Left lung (tissue), 10 donors: ENCODE measurements around the gene BTBD9. TPM values are rescaled to one million over a fixed set of nuclear protein-coding genes. Genes with fewer than 3 reads are reported as not detected.

ENCODE experiments used
- ATAC-seq: fragments of 200-7000 bp; cut with Tn5 transposase; one replicate; pipeline ENCODE4 v1.9.1; 2020; ENCODE audit warnings: moderate library complexity
- DNase-seq, 4 donors: peaks; one replicate each; pipeline ENCODE4 v3.0.0-alpha.2; 2013 to 2020
- H3K27ac ChIP-seq, 2 donors: fragments of 200-600 bp; sonication (generic) in 1 of 2; one replicate each; pipeline versions ENCODE4 v1.5.0 to v1.8.0; 2020 to 2021
- H3K27me3 ChIP-seq, 2 donors: fragments of 200-600 bp; sonication (generic) in 1 of 2; one replicate each; pipeline versions ENCODE4 v1.5.0 to v1.8.0; 2020 to 2021
- H3K36me3 ChIP-seq, 2 donors: fragments of 200-600 bp; sonication (generic) in 1 of 2; one replicate each; pipeline versions ENCODE4 v1.5.0 to v1.8.0; 2020 to 2021
- H3K4me1 ChIP-seq, 2 donors: fragments of 200-600 bp; one replicate each; pipeline ENCODE4 v1.8.0; 2021
- H3K4me3 ChIP-seq, 2 donors: fragments of 200-600 bp; sonication (generic) in 1 of 2; one replicate each; pipeline versions ENCODE4 v1.5.0 to v1.8.0; 2020 to 2021; ENCODE audit warnings: mild to moderate bottlenecking in 1 of 2
- H3K9me3 ChIP-seq, 2 donors: fragments of 200-600 bp; sonication (generic) in 1 of 2; one replicate each; pipeline versions ENCODE4 v1.5.0 to v1.8.0; 2020 to 2021
- intact Hi-C, 2 donors: fragments of 100-400 bp; cut with DNase I; formaldehyde crosslinking; loops; one replicate each; pipeline versions ENCODE4 v1.11.2 to v1.14.2; 2022
- polyA plus RNA-seq, 6 donors: library from polyadenylated mRNA; unstranded; fragments of 120-200 nt; gene quantifications; one replicate each; pipeline ENCODE4 v1.2.1, GENCODE V29; 2013; ENCODE audit not compliant: insufficient read length in 6 of 6
- total RNA-seq, 2 donors: library from RNA; stranded (reverse); fragmentation: NEBNext Ultra II Directional; extraction: Animal tissue kit (Norgen Biotek cat#: 25700); gene quantifications; one replicate each; pipeline ENCODE4 v1.2.1, GENCODE V29; 2021
- TF ChIP-seq, protein P1 (sequence below), 2 donors: fragments of 200-600 bp; sonication (generic) in 1 of 2; IDR thresholded peaks; one replicate each; pipeline versions ENCODE4 v1.5.0 to v1.8.0; 2021; ENCODE audit warnings: antibody characterized with exemption in 2 of 2
- donor health status: DM: no; HTN: yes; CAD: no.
- donor health status: DM: no; HTN: no; CAD: no.

Gene BTBD9
- total and polyA plus RNA-seq, 8 donors = 14.2 to 44.0 (median 16.0) TPM

DNA sequence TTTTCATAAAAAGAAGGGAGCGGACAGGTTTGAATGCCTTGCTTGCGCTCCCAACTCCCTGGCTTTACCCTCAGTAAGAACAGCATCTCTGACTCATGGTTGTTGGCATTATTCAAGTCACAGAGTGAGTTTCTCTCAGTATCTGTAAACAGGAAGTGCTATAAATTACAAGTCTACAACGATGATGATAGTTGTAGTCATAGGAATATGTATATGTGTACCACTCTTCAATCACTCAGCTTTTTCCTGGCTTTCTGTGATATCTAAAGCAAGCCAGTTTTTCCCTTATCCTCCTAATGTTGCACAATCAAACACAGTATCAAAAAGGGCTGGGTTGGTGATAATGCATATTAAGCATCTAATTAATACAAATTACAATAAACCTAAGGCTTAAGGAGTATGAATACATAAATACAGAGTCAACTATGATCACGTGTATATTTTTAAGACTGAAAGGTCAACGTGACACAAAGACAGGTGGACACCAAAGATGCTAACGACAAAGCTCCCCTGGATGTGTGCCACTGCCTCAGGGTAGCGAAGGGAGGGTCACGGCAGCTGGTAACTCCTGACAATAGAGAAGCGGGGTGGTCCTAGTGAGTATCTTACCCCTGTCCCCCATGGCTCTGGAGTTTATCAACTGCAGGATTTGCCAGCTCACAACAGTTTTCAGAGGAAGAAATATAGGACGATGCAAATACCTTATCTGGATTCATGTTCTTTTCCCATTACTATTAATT is 202.8 kb downstream of the BTBD9 start:
- Histone ChIP-seq H3K27me3 (no peaks in the 10 kb centered on the region), H3K27ac (no peak overlapping the region), H3K9me3 (peaks cover 0 to 5% of the 10 kb centered on the region in 2 donors), H3K4me1 (no peaks in the 10 kb centered on the region), H3K4me3 (no peak overlapping the region), H3K36me3 (no peaks in the 10 kb centered on the region)
- TF ChIP-seq, protein P1, sequence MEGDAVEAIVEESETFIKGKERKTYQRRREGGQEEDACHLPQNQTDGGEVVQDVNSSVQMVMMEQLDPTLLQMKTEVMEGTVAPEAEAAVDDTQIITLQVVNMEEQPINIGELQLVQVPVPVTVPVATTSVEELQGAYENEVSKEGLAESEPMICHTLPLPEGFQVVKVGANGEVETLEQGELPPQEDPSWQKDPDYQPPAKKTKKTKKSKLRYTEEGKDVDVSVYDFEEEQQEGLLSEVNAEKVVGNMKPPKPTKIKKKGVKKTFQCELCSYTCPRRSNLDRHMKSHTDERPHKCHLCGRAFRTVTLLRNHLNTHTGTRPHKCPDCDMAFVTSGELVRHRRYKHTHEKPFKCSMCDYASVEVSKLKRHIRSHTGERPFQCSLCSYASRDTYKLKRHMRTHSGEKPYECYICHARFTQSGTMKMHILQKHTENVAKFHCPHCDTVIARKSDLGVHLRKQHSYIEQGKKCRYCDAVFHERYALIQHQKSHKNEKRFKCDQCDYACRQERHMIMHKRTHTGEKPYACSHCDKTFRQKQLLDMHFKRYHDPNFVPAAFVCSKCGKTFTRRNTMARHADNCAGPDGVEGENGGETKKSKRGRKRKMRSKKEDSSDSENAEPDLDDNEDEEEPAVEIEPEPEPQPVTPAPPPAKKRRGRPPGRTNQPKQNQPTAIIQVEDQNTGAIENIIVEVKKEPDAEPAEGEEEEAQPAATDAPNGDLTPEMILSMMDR (IDR thresholded peaks at IDR 0.05) = no peak
- ATAC-seq = no peak
- intact Hi-C loops = no loop called here
- DNase-seq = no peak

DNA sequence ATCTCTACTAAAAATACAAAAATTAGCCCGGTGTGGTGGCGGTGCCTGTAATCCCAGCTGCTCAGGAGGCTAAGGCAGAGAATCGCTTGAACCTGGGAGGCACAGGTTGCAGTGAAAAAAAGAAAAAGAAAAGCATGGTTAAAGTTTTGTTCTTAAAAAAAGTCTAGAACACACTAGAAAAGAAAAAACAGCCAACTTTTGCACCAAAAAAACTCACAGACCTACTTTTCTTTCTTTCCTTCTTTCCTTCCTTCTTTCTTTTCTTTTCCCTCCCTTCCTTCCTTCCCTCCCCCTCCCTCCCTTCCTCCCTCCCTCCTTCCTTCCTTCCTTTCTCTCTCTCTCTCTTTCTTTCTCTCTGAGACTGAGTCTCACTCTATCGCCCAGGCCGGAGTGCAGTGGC is 204.4 kb downstream of the BTBD9 start:
- ATAC-seq (no peak), DNase-seq (no peak)
- intact Hi-C loops = no loop called here
- TF ChIP-seq, protein P1 (IDR thresholded peaks at IDR 0.05) = no peak
- H3K4me1 ChIP-seq = no peaks in the 10 kb centered on the region
- no peak overlapping the region for H3K27ac ChIP-seq
- no peaks in the 10 kb centered on the region for H3K27me3 ChIP-seq
- no peak overlapping the region for H3K4me3 ChIP-seq
- H3K36me3 ChIP-seq = no peaks in the 10 kb centered on the region
- peaks cover 0 to 5% of the 10 kb centered on the region in 2 donors for H3K9me3 ChIP-seq

DNA sequence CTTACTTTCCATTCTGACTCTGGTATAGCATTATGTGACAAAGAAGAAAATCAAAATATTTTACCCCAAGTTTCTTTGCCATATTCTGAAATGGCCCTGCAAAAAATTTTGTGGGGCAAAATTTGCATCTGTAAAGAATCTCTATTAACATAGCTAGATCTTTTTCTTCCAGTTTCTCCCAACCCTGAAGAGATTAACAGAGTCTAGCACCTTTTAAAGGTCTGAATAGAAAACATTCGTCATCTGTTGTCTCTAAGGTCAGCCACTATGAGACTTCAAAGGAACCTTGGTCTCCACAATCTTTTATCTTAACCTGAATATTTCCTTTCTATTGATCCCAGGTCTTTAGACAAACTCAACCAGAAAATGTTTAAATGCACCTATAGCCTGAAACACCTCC is 205.7 kb downstream of the BTBD9 start:
- Histone ChIP-seq H3K27ac (no peak overlapping the region), H3K36me3 (no peaks in the 10 kb centered on the region), H3K9me3 (peaks cover 0 to 5% of the 10 kb centered on the region in 2 donors), H3K4me3 (no peak overlapping the region), H3K27me3 (no peaks in the 10 kb centered on the region), H3K4me1 (no peaks in the 10 kb centered on the region)
- no peak for ATAC-seq
- DNase-seq = no peak
- intact Hi-C loops = no loop called here
- TF ChIP-seq, protein P1 (IDR thresholded peaks at IDR 0.05) = no peak

DNA sequence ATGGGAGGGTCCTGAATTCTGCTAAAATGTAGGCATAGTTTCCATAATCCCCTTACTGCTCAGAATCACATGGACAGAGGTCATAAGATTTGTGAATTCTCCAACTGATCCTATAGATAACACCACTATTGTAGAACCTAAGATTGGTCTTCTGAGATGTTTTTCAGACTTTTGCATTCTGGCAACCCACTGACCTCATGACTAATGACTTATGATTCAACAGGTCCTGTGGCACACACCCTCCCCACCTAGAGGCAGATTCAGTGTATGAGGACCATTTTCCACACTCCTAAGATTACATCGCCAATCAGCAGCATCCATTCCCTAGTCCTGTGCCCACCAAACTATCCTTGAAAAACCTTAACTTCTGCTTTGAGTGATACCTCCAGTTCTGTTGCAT is 207.2 kb downstream of the BTBD9 start:
- H3K36me3 ChIP-seq = no peaks in the 10 kb centered on the region
- no peaks in the 10 kb centered on the region for H3K4me1 ChIP-seq
- TF ChIP-seq, protein P1 (IDR thresholded peaks at IDR 0.05) = no peak
- no peak for DNase-seq
- H3K9me3 ChIP-seq = peaks cover 0 to 5% of the 10 kb centered on the region in 2 donors
- H3K27me3 ChIP-seq = no peaks in the 10 kb centered on the region
- ATAC-seq = no peak
- intact Hi-C loops = no loop called here
- no peak overlapping the region for H3K27ac ChIP-seq
- H3K4me3 ChIP-seq = no peak overlapping the region

DNA sequence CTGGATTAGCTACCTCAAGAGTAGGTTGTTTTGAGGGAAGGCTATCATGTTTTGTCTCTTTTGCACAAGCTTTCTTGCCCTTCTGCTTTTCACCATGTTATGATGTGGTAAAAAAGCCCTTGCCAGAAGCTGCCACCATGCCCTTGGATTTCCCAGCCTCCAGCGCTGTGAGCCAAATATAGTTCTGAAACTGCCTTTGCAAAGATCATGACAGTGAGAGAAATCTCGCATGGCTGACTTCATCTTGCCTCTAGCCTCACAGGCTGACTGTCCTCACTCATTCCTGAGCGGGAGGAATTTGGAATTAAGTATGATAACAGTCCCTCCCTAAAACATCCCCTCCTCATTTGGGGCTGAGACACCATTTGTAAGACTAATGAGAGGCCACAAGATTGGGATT is 207.7 kb downstream of the BTBD9 start:
- Histone ChIP-seq H3K4me3 (no peak overlapping the region), H3K9me3 (peaks cover 0 to 5% of the 10 kb centered on the region in 2 donors), H3K36me3 (no peaks in the 10 kb centered on the region), H3K27me3 (no peaks in the 10 kb centered on the region), H3K4me1 (no peaks in the 10 kb centered on the region), H3K27ac (no peak overlapping the region)
- DNase-seq (no peak), ATAC-seq (no peak)
- intact Hi-C loops = no loop called here
- TF ChIP-seq, protein P1 (IDR thresholded peaks at IDR 0.05) = no peak
